GM13976 (cell line): ENCODE data around the gene ALG14.
A peak's percentile ranks its signal among the peaks of the same experiment; 100 is the strongest.

Experiments used
- DNase-seq: peaks from one replicate; pipeline ENCODE4 v3.0.0; 2012; ENCODE audit warnings: low spot score
- in situ Hi-C: fragments of 300-500 bp; cut with MboI; formaldehyde crosslinking; loops from one replicate; pipeline ENCODE4 v1.12.0; 2022; ENCODE audit warnings: low sequenced_read_pairs, mixed read lengths, inconsistent platforms; ENCODE audit not compliant: unreplicated experiment
- TF ChIP-seq, protein P1 (sequence below): IDR thresholded peaks from 2 replicates; pipeline ENCODE4 v1.5.1; 2012; ENCODE audit warnings: borderline replicate concordance, mild to moderate bottlenecking; ENCODE audit not compliant: insufficient read depth; ENCODE audit errors: extremely low read depth, missing control alignments, control extremely low read depth

The ALG14 gene

DNA sequence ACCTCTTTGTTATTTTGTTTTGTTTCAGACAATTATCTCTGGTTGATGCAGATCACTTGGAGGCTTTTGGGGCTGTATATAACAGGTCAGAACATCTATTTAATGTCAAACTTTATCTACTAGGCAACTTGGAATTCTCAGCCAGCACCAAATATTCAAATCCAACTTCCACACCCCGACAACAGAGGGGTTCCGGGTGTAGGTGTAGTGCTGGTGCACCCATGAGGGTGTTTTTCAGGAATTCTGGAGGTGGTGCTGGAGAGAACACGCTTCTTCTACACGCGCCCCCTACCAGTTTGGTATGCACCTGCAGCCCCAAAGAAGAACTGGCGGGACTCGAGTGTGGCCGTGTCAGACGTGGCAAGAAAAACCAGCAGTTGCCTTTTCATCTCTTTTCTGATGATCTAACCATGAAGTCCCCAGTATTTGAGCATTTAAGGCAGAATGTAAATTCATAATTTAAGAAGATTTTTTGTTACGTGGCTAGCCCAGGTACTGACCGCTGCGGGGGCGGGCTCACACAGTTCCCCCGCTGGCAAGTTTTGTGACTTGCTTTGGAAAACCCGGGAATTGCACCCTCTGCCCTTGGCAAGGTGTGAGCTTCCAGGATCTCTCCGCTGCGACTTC is 43.9 kb upstream of the ALG14 start:
- TF ChIP-seq, protein P1, sequence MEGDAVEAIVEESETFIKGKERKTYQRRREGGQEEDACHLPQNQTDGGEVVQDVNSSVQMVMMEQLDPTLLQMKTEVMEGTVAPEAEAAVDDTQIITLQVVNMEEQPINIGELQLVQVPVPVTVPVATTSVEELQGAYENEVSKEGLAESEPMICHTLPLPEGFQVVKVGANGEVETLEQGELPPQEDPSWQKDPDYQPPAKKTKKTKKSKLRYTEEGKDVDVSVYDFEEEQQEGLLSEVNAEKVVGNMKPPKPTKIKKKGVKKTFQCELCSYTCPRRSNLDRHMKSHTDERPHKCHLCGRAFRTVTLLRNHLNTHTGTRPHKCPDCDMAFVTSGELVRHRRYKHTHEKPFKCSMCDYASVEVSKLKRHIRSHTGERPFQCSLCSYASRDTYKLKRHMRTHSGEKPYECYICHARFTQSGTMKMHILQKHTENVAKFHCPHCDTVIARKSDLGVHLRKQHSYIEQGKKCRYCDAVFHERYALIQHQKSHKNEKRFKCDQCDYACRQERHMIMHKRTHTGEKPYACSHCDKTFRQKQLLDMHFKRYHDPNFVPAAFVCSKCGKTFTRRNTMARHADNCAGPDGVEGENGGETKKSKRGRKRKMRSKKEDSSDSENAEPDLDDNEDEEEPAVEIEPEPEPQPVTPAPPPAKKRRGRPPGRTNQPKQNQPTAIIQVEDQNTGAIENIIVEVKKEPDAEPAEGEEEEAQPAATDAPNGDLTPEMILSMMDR, result peak; percentile 44
- DNase-seq, result peak; percentile 67
- in situ Hi-C loops, result no loop called here

DNA sequence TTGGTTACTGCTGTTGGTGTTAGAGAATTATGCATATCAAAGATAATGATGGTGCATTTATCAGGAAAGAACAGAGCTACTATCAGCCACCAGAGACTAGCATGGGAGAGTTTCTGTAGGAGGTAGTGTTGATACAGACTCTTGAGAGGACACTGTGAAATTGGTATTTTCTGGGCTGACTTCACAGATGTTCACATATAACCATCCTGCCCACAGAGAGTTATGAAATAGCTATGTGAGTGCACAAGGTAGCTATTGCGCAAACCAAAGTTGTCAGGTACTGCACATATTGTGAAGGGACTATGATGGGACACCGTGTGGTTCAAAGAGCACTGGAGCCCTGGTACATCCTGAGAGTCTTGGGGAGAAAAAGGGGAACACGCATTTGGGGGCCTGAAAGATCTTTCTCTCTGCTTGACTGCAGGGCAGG is 43.0 kb upstream of the ALG14 start:
- in situ Hi-C loops, result no loop called here
- TF ChIP-seq, protein P1, result no peak
- DNase-seq, result no peak

DNA sequence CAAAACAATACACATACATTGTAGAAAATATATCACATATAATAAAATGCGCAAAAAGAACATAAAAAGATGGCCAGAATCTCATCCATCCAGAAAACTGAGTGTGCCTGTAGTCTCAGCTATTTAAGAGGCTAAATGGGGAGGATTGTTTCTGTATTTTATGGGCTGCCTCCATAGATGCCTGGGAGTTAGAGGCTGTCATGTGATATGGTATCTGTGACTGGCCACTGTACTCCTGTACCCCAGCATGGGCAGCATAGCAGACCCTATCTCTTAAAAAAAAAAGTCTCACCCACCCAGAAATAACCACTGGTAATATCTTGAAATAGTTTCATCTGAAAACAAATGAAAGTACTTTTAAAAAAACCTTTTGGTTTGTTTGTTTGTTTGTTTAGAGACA is 40.9 kb upstream of the ALG14 start:
- no peak for DNase-seq
- TF ChIP-seq, protein P1, result no peak
- in situ Hi-C loops, result no loop called here

DNA sequence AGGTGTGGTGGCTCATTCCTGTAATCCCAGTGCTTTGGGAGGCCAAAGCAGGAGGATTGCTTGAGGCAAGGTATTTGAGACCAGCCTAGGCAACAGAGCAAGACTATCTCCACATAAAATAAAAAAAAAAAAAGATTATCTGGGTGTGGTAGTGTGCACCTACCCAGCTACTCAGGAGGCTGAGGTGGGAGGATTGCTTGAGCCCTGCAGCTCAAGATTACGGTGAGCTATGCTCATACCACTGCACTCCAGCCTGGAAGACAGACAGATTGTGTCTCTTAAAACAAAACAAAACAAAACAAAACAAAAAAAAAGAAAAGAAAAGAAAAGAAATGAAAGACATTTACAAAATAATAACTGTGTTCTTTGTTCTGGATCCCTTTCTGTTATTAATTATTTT is 38.3 kb upstream of the ALG14 start:
- TF ChIP-seq, protein P1, result no peak
- in situ Hi-C loops, result no loop called here
- no peak for DNase-seq

DNA sequence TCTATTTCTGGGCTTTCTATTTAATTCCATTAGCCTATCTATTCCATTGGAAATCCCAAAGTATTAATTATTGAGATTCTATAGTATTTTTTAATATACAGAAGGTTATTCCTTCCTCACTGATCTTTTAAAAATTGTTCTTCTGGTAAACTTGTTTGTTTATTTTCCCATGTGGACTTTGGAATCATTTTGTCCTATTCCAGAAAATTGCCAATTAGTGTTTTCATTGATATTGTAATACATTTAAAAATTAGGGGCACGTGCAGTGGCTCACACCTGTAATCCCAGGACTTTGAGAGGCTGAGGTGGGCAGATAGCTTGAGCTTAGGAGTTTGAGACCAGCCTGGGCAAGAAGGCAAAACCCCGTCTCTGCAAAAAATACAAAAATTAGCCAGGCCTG is 36.0 kb upstream of the ALG14 start:
- in situ Hi-C loops, result no loop called here
- DNase-seq, result no peak
- TF ChIP-seq, protein P1, result no peak

DNA sequence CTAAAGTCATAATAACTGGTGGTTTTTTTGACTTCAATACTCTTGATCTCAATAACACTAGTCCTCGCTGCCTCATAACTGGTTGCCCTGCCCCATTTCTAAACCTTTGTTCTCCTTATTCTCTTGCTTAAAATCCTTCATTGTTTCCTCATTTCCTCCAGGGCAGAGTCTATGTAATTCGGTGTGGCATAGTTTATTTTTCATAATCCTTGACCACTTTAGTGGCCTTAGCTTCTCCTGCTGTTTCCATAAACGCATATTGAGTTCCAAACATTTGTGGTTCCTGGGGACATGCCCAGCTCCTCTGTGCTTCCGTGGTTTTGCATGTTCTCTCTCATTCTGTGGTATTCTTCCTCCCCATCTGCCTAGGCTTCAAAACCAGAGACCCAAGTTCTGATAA is 25.4 kb upstream of the ALG14 start:
- TF ChIP-seq, protein P1, result no peak
- in situ Hi-C loops, result no loop called here
- no peak for DNase-seq
